ENCODE measurements around the gene CDAN1.
"Not testable (repeated sequence)": the region's sequence is repeated elsewhere in the genome, so short reads cannot be mapped to it uniquely, and the experiment has no call there.

DNA sequence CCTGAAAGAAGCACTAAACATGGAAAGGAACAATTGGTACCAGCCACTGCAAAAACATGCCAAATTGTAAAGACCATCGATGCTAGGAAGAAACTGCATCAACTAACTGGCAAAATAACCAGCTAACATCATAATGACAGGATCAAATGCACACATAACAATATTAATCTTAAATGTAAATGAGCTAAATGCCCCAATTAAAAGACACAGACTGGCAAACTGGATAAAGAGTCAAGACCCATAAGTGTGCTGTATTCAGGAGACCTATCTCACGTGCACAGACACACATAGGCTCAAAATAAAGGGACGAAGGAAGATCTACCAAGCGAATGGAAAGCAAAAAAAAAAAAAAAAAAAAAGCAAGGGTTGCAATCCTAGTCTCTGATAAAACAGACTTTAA, 29.2 kb upstream of the CDAN1 start:
- not testable (repeated sequence) for TF ChIP-seq DPF2 (IDR thresholded peaks at IDR 0.05); FOXM1 (IDR thresholded peaks at IDR 0.05; ENCODE audit: low read depth, low read length); NFIC (IDR thresholded peaks at IDR 0.05; ENCODE audit: low read depth, low read length); BHLHE40 (IDR thresholded peaks at IDR 0.05; ENCODE audit: borderline replicate concordance in 1 of 2, low read depth in 2 of 2, low read length in 1 of 2)
- TF ChIP-seq, protein P1, sequence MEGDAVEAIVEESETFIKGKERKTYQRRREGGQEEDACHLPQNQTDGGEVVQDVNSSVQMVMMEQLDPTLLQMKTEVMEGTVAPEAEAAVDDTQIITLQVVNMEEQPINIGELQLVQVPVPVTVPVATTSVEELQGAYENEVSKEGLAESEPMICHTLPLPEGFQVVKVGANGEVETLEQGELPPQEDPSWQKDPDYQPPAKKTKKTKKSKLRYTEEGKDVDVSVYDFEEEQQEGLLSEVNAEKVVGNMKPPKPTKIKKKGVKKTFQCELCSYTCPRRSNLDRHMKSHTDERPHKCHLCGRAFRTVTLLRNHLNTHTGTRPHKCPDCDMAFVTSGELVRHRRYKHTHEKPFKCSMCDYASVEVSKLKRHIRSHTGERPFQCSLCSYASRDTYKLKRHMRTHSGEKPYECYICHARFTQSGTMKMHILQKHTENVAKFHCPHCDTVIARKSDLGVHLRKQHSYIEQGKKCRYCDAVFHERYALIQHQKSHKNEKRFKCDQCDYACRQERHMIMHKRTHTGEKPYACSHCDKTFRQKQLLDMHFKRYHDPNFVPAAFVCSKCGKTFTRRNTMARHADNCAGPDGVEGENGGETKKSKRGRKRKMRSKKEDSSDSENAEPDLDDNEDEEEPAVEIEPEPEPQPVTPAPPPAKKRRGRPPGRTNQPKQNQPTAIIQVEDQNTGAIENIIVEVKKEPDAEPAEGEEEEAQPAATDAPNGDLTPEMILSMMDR (IDR thresholded peaks at IDR 0.05 in 2 of 3, conservative IDR thresholded peaks at IDR 0.05 in 1 of 3; ENCODE audit: control insufficient read depth in 2 of 3, extremely low read depth in 1 of 3, insufficient read depth in 1 of 3, low read depth in 3 of 3, low read length in 3 of 3) = not testable (repeated sequence)

All from GM12878 (cell line).